Esophagus muscularis mucosa (tissue), 4 donors: ENCODE data around the gene C17orf114.

Source experiments
- CTCF ChIP-seq, 3 experiments: fragments of 200-600 bp in 2 of 3; fragments of 450-650 bp in 1 of 3; sonication (generic) in 2 of 3; IDR thresholded peaks; one replicate each; pipeline ENCODE4 v1.5.1; 2017 to 2019; ENCODE audit warnings: antibody characterized with exemption in 3 of 3, mild to moderate bottlenecking in 2 of 3, moderate library complexity in 1 of 3
- EP300 ChIP-seq: sonication (generic); formaldehyde crosslinking; IDR thresholded peaks from one replicate; pipeline ENCODE4 v1.6.1; 2017; ENCODE audit warnings: antibody characterized with exemption
- POLR2A ChIP-seq: fragments of 450-650 bp; IDR thresholded peaks from one replicate; pipeline ENCODE4 v1.6.1; 2017; ENCODE audit warnings: antibody characterized with exemption, moderate library complexity, mild to moderate bottlenecking, low read depth
- POLR2AphosphoS5 ChIP-seq, 2 donors: sonication (generic); formaldehyde crosslinking; IDR thresholded peaks; one replicate each; pipeline ENCODE4 v1.6.1; 2017; ENCODE audit warnings: antibody characterized with exemption in 2 of 2

GRCh38 chr17:4822835-4823234, 20.7 kb upstream of the C17orf114 start:
- TF ChIP-seq CTCF (IDR thresholded peaks at IDR 0.05) (no peak), EP300 (no peak), POLR2A (no peak), POLR2AphosphoS5 (IDR thresholded peaks at IDR 0.05) (no peak)
